GM21528 (cell line): Measurements from ENCODE around the gene CHRDL2.
"Not testable (repeated sequence)": the region's sequence is repeated elsewhere in the genome, so short reads cannot be mapped to it uniquely, and the experiment has no call there.

Experiments
- ATAC-seq: cut with Tn5 transposase; IDR thresholded peaks from one replicate; pipeline ENCODE4 v1.9.1; 2021; ENCODE audit warnings: mild to moderate bottlenecking, moderate library complexity; ENCODE audit not compliant: unreplicated experiment, low FRiP score

The CHRDL2 gene, protein sequence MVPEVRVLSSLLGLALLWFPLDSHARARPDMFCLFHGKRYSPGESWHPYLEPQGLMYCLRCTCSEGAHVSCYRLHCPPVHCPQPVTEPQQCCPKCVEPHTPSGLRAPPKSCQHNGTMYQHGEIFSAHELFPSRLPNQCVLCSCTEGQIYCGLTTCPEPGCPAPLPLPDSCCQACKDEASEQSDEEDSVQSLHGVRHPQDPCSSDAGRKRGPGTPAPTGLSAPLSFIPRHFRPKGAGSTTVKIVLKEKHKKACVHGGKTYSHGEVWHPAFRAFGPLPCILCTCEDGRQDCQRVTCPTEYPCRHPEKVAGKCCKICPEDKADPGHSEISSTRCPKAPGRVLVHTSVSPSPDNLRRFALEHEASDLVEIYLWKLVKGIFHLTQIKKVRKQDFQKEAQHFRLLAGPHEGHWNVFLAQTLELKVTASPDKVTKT

DNA sequence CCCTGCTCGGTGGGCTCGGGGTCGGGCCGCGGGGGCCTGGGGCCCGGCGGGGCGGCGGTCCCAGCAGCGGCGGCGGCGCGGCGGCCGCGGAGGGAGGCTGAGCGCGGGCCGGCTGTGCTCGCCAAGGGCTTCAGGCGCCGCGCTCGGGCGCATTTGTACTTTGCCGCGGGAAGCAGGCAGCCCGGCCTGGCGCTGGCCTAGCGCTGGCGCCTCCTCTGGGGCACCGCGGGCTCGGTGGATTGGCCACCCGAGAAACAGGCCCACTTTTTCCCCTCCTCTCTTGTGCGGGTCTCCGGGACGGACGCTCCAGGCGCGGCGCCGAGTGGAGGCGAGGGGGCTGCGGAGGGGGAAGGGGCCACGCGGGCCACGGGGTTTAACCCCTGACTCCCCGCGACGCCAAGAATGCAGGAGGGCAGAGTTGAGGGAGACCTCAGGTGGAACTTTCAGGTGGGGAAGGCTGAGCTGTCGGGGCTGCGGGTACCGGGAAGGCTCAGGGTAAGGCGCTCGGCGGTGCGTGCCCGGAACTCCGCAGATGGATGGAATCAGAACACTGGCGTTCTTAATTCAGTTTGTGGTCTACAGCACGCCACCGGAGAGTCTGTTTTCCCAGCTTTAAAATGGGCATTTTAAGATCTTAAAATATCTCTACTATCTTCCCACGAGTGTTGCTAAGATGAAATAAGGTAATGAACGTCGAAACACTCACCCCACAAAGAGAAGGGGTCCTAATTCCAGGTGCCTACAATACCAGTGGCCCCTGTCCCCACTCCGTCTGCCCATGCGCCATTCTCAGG, at the start of gene CHRDL2:
Gene CHRDL2, minus strand, starts transcription at position 126 of the 794 bp plus-strand sequence. CDS start 538 bp downstream, outside the sequence.
- ATAC-seq, result no peak

DNA sequence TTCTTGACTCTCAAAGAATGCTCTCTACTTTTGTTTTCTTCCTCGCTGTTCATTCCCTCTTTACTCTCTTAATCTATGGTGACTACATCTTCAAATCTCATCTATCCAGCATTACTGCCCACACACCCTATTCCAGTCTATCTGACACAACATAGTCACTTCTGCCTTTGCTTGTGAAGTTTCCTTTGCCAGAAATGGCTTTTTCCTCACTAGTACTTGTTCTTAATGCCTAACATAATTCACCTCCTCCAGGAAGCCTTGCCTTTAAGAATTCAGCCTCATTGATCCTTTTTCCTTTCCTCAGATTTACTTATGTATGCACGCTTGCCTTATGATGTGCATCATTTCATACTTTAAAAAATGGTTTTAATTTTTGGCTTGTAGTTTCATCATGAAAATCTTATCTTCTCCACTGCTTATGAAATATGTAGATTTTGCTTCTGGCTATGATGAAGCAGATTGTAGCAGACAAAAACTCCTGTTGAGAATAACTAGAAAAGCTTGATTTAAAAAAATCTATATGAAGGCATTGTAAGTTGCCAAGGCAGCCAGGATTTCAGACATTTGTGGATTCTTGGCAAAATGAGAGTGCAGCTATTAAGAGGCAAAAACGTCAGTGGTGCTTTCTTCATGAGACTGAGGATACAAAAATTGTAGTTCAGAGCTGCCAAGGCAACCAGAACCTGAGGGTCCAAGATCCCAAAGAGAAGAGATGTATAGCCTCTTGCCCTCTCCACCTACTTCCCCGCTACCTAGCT, 49.2 kb upstream of the CHRDL2 start:
- no peak for ATAC-seq

DNA sequence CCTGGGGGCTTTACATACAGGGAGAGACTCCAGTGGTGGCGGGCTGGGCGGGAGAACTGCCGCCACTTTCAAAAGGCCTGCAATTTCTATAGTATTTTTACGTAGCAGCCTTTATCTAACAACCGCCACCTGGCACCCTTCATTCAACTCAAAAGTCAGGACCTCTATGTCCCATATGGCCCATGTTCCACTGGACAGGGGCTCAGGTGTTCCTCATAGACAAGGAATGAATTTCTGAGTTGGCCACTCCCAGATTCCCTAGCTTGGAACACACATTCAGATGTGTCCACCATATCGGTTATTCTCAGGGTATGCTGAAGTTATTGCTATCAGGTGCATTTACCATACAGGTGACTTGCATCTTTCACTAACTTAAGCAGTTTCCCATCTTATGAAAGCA, 47.4 kb upstream of the CHRDL2 start:
- no peak for ATAC-seq

DNA sequence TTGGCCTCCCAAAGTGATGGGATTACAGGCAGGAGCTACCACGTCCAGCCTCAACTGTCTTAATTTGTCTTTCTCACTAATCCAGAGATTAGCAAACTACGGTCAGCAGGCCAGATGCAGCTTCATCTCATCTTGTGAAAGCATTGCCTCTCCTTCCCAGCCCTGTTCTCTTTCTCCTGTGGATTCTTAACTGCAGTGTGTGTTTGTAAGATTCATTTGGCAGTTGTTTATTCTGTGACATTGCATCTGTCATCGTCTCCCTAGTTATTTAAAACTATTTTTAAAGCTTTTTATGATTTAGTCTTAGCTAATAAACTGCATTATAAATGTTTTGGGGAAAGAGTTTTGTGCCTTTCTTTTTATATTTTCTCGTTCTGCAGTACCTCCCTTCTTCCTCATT, 46.7 kb upstream of the CHRDL2 start:
- no peak for ATAC-seq

DNA sequence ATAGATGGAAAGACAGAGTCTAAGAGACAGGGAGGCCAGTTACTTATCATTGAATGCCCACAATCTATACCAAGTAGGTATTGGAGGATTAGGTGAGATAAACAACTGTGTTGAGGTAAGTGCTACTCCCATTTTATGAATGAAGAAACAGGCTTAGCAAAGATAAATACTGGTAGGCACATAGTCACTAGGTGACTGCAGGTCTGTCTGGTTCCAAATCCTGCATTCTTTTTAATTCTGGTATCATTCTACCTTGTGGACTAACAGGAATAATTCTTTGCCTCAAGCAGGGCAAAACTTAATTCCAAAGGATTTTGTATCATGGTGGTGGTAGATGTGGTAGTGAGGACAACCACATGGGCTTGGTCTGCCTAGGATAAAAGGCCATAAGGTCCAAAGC, 45.8 kb upstream of the CHRDL2 start:
- no peak for ATAC-seq

DNA sequence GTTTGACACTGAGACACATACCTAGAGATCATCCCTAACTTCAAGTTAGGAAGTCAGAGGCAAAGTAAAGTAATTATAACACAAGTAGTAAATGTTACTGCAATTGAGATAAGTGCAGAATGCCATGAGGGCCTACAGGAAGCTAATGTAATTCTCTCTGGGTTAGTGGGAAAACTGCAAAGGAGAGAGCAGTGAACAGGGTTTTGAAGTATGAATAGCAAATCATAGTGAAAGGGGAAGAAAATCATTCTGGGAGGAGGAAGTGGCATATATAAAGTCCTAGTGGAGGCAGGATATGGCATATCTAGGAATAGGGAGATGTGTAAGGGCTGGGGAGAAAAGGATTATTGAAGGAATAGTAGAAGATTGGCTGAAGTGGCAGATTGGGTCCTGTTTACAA, 45.3 kb upstream of the CHRDL2 start:
- no peak for ATAC-seq

DNA sequence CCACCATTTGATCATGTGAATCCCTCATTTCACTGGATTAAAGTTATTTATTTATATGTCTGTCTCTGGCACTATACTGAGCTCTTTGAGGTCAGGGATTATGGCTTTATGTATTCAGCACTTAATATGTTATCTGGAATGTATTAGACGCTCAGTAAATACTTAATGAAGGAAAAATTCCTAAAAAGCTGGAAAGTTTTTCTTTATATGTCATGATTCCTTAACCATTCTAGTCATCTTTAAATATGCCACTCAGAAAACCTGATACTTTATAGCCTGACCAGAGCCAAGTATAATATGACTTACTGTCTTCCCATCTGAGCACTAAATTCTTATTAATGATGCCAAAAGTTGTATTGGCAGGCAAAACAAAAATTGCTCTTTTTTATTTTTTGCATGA, 44.5 kb upstream of the CHRDL2 start:
- no peak for ATAC-seq

DNA sequence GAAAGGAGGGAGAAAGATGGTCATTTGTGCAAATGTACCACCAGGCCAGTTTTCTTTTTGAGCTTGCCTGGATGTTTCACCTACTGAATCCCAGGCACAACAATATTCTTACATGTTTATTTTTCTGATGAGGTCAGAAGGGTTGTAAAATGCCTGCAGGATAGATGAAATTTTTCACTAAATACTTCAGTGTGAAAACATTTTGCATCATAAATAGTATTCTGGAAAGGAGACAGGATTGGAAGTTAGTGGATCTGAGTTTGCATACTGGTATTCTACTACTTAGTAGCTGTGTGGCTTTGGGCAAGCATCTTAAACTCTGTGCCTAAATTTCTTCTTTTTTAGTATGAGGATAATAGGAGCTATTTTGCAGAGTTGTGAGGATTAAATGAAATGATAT, 42.2 kb upstream of the CHRDL2 start:
- ATAC-seq, result no peak

DNA sequence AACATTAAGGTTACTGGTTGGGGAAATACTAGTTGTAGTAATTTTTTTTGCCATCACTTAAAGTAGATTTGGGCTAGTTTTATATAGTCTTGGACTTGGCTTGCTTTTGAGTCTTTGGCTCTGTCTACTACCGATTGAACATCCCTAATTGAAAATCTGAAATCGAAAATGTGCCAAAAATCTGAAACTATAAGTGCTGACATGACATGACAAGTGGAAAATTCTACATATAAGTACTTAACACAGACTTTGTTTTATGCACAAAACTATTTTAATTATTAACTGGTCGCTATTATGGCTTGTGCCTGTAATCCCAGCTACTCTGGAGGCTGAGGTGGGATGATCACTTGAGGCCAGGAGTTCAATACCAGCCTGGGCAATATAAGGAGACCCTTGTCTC, 39.9 kb upstream of the CHRDL2 start:
- no peak for ATAC-seq

DNA sequence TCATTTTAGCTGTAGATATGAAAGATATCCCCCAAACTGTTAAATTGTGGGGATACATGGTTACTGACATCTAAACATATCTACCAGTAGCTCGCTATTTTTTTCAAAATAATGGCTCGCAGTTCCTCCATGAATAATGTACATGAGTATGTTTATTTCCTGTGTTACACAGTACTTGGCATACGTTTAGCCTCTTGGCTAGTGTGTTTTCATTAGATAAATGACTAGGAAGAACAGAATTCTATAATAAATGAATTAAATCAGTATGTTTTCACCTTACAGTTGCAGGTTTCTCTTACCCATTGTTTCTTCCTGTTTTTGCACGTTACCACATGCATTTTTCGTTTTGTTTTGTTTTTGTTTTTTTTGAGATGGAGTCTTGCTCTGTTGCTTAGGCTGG, 39.2 kb upstream of the CHRDL2 start:
- ATAC-seq, result no peak

DNA sequence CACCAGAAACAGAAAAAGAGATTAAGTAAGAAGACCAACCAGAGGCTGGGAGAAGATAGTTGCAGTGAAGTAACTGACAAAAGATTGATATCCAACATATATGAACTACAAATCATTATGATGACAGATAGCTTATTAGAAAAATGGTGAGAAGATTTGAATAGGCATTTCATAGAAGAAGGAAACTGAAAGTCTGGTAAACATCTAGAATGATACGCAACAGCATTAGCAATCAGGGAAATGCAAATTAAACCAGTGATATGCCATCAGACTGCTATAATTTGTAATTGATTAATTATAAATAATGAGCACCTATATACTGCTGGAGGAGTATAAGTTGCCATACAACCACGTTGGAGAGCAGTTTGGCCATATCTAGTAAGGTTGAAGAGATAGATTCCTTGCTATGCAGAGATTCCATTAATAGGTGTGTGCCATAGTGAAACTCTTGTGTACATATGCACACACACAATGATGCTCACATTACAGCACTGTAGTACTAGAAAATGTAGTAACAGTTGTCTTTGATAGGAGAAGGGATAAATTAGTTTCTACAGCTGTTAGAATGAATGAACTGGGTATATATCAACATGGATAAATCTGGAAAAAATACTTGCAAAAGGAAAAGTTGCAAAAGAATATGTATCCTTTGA, 38.0 kb upstream of the CHRDL2 start:
- ATAC-seq, result no peak

DNA sequence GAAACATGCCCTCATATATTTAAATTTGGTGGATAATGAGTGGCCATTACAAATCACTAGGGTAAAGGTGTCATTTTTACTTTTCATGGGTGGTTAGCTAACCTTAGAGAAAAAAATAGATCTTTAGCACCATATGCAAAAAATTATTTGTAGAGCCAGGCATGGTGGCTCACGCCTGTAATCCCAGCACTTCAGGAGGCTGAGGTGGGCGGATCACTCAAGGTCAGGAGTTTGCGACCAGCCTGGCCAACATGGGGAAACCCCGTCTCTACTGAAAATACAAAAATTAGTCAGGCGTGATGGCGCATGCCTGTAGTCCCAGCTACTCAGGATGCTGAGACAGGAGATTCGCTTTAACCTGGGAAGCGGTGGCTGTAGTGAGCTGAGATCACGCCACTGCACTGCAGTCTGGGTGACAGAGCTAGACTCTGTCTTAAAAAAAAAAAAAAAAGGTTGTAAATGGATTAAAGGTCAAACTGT, 37.0 kb upstream of the CHRDL2 start:
- ATAC-seq, result peak; percentile 53

DNA sequence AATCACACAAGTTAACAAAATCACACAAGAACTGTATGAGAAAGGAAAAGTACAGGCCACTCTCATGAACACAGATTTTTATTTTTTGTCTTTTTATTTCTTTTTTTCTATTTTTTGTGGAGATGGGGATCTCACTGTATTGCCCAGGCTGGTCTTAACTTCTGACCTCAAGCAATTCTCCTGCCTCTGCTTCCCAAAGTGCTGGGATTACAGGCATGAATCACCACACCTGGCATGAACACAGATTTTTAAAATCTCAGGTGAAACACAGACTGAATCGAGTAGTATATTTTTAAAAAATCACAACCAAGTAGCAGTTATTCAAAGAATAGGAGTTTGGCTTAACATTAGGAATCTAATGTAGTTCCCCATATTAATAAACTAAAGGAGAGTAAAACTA, 35.7 kb upstream of the CHRDL2 start:
- no peak for ATAC-seq

DNA sequence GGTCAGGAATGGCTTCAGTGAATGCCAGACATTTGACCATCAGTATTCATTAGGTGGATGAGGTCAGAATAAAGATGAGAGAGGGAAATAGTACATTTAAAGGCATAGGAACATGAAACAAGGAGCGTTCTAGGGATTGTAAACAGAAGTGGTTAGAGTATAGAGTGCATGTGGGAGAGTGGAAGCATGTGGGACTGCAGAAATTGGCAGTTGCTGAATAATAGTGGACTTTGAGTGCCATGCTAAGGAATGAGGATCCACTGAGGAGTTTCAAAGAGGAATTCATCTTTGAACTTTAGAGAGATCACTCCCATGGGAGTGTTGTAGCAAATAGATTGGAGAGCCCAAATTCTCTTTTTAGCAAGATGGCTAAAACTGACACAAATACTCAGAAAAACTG, 25.3 kb upstream of the CHRDL2 start:
- ATAC-seq, result no peak

DNA sequence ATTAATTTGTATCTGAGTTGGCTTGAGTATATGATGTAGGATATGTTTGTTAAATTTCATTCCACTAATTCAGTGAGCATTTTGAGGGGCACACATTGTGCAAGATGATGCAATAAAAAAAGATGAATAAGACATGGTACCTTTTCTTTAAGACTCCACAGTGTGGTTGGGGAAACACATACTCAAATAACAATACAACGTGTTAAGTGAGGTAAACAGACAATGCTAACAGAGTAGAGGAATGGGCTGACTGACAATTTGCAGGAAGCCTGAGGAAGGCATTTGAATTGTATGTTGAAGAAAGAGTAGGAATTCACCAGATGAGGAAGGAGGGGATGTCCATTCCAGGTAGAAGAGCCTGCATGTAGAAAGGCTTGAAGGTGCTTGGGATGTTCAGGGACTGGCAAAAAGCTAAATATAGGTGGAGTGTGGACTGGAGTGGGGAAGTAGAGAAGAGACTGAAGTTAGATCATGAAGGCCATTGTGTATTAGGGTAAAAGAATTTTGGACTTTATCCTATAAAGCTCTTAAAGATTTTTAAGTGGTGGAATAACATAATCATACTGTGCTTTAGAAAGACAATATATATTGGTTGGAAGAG, 24.3 kb upstream of the CHRDL2 start:
- ATAC-seq, result no peak

DNA sequence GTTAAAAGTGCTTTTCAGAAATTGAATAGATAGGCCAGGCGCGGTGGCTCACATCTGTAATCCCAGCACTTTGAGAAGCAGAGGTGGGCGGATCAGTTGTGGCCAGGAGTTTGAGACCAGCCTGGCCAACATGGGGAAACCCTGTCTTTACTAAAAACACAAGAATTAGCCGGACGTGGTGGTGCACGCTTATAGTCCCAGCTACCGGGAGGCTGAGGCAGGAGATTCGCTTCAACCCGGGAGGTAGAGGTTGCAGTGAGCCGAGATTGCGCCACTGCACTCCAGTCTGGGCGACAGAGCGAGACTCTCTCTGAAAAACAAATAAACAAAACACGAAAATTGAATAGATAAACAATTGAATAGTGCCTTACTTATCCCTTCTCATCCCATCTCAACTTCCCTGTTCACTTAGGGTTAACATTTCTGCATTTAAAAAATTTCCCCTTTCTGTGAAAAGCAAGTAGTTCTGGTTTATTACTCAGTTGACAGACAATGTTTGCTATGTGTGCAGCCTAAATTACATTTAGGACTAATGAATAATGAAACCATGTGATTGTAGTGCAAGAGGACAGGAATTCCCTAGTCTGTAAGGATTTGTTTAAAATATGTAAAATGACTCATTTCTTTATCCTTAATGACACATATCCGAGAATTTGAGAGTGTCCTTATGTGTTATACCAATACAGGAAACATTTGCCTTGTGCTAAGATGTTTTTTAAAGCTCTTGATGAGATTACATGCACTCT, 23.5 kb upstream of the CHRDL2 start:
- ATAC-seq, result no peak

DNA sequence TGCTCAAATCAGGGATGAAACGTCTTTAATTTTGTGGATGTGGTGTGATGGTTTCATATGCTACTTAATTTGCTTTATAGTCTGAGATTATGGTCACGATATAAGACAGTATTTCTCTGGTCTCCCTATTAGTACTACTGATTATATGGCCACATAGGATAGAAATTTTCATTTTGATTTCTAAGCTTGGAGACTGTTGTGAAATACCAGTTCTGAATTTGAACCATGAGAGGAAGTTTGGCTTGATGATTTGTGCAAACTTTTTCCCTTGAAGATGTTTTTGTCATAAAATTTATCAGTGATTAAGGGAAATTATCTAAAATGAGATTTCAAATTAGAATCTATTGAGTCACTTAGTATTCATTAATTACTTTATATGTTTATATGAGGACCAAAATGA, 20.1 kb upstream of the CHRDL2 start:
- ATAC-seq, result no peak

DNA sequence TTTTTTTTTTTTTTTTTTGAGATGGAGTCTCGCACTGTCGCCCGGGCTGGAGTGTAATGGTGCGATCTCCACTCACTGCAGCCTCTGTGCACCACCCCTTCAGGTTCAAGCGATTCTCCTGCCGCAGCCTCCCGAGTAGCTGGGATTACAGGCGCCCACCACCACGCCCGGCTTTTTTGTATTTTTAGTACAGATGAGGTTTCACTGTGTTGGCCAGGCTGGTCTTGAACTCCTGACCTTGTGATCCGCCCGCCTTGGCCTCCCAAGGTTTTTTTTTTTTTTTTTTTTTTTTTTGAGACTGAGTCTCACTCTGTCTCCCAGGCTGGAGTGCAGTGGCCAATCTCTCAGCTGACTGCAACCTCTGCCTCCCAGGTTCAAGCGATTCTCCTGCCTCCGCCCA, 19.4 kb upstream of the CHRDL2 start:
- not testable (repeated sequence) for ATAC-seq

DNA sequence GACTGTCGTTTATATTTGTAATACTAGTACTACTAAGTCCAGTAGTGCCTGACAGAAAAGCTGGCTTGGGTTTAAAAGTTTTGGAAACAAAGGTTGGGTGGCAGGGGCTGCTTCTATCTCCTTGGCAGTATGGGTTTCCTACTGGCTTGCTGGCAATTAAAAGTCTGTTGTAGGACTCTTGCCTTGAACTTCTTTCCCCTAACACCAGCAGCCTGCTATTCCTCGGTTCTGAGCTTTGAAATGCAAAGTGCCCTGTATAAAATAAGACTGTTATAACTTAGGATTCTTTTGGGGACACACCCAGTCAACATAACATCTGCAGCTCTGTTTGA, 18.7 kb upstream of the CHRDL2 start:
- ATAC-seq, result no peak
